ENCODE results near the gene LRRC4C.
"Not testable (repeated sequence)": the region's sequence is repeated elsewhere in the genome, so short reads cannot be mapped to it uniquely, and the experiment has no call there.

Gene LRRC4C

GRCh38 chr11:40522080-40522479 lies 937.4 kb downstream of the LRRC4C start:
- H3K4me2 ChIP-seq (ENCODE audit: insufficient read depth, low read length, poor library complexity, severe bottlenecking); H2AK5ac ChIP-seq (ENCODE audit: low read depth, low read length); H3K14ac ChIP-seq (ENCODE audit: low read length); H3K23ac ChIP-seq (ENCODE audit: low read depth, low read length, poor library complexity); H2BK5ac ChIP-seq (ENCODE audit: low read length); H2AFZ ChIP-seq (ENCODE audit: low read length); H3K9ac ChIP-seq (ENCODE audit: low read depth, low read length, poor library complexity); H3K4ac ChIP-seq (ENCODE audit: low read length); H3K4me1 ChIP-seq (ENCODE audit: control insufficient read depth in 2 of 2, insufficient read depth in 1 of 2, low read depth in 1 of 2, low read length in 2 of 2); H2BK12ac ChIP-seq (ENCODE audit: low read length); H3K9me3 ChIP-seq (replicated peaks in 1 of 2; ENCODE audit: control insufficient read depth in 2 of 2, insufficient read depth in 1 of 2, low read depth in 1 of 2, low read length in 2 of 2); H3K4me3 ChIP-seq (ENCODE audit: low read length in 2 of 2); H2BK15ac ChIP-seq (ENCODE audit: low read length); H4K8ac ChIP-seq (ENCODE audit: low read depth, low read length); H4K91ac ChIP-seq (ENCODE audit: low read depth, low read length, poor library complexity); H2BK120ac ChIP-seq (ENCODE audit: low read depth, low read length); H3K18ac ChIP-seq (ENCODE audit: low read length); DNase-seq (ENCODE audit: low spot score); H3K27me3 ChIP-seq (ENCODE audit: control insufficient read depth in 3 of 3, insufficient read depth in 3 of 3, low read depth in 1 of 3, low read length in 3 of 3); H3K79me1 ChIP-seq (ENCODE audit: low read depth, low read length); H3K27ac ChIP-seq (replicated peaks; ENCODE audit: low read length); H3K36me3 ChIP-seq (replicated peaks in 1 of 2; ENCODE audit: control insufficient read depth in 2 of 2, insufficient read depth in 2 of 2, low read length in 2 of 2): not testable (repeated sequence)
- no CpG with 5 or more reads among the region's 6 CpGs for WGBS, 2 donors (ENCODE audit: extremely low coverage in 2 of 2, insufficient read length in 2 of 2, insufficient replicate concordance in 1 of 2)

DNA sequence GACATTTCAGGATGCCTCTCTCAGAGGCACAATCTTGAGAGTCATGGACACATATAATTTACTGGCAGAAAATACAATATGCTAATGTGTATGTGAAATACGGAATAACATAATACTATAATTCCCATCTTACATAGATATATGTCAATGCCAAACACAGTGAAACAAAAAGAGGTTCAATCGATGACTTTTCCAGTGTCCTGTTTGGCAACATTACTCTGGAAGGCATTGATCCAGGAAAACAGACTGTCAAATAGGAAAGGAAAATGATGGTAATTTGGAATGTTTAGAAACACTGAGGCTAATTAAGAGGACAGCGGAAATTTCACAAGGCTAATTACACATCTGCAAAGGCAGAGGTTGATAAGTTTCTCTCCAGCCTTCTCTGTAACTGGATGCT lies 942.3 kb downstream of the LRRC4C start:
- Histone ChIP-seq H2AFZ (ENCODE audit: low read length) (no peak overlapping the region), H4K91ac (ENCODE audit: low read depth, low read length, poor library complexity) (no peak overlapping the region), H4K8ac (ENCODE audit: low read depth, low read length) (no peak overlapping the region), H3K4me1 (ENCODE audit: control insufficient read depth in 2 of 2, insufficient read depth in 1 of 2, low read depth in 1 of 2, low read length in 2 of 2) (no peaks in the 10 kb centered on the region), H3K27me3 (ENCODE audit: control insufficient read depth in 3 of 3, insufficient read depth in 3 of 3, low read depth in 1 of 3, low read length in 3 of 3) (no peaks in the 10 kb centered on the region), H3K27ac (replicated peaks; ENCODE audit: low read length) (no peak overlapping the region), H3K9ac (ENCODE audit: low read depth, low read length, poor library complexity) (no peak overlapping the region), H3K79me1 (ENCODE audit: low read depth, low read length) (no peaks in the 10 kb centered on the region), H2BK15ac (ENCODE audit: low read length) (no peak overlapping the region), H2BK120ac (ENCODE audit: low read depth, low read length) (no peak overlapping the region), H2BK5ac (ENCODE audit: low read length) (no peak overlapping the region), H3K4me2 (ENCODE audit: insufficient read depth, low read length, poor library complexity, severe bottlenecking) (no peak overlapping the region), H3K9me3 (replicated peaks in 1 of 2; ENCODE audit: control insufficient read depth in 2 of 2, insufficient read depth in 1 of 2, low read depth in 1 of 2, low read length in 2 of 2) (no peaks in the 10 kb centered on the region), H2BK12ac (ENCODE audit: low read length) (no peak overlapping the region), H3K4ac (ENCODE audit: low read length) (no peak overlapping the region), H2AK5ac (ENCODE audit: low read depth, low read length) (no peak overlapping the region), H3K18ac (ENCODE audit: low read length) (no peak overlapping the region), H3K36me3 (replicated peaks in 1 of 2; ENCODE audit: control insufficient read depth in 2 of 2, insufficient read depth in 2 of 2, low read length in 2 of 2) (no peaks in the 10 kb centered on the region), H3K14ac (ENCODE audit: low read length) (no peak overlapping the region), H3K4me3 (ENCODE audit: low read length in 2 of 2) (no peak overlapping the region), H3K23ac (ENCODE audit: low read depth, low read length, poor library complexity) (no peak overlapping the region)
- no peak for DNase-seq (ENCODE audit: low spot score)
- WGBS, 2 donors (ENCODE audit: extremely low coverage in 2 of 2, insufficient read length in 2 of 2, insufficient replicate concordance in 1 of 2) = no CpG with 5 or more reads among the region's 3 CpGs

DNA sequence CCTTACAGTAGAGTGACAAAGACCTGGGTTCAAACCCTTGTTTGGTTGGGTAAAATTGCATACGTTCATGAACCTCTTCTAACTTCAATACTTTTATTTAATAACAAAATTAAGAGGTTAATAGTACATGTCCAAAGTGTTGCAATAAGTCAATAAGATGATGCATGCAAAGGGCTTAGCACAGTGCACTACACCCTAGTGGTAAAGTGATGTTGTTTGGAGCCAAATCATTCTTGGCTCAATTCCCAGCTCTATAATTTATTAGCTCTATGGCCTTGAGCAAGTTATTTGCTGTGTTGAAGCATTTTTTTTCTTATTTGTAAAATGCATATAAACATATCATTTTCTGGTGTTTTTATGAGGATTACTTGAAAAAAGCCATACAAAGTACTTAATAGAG lies 945.3 kb downstream of the LRRC4C start:
- Histone ChIP-seq H2AK5ac (ENCODE audit: low read depth, low read length) (no peak overlapping the region), H3K9ac (ENCODE audit: low read depth, low read length, poor library complexity) (no peak overlapping the region), H4K8ac (ENCODE audit: low read depth, low read length) (no peak overlapping the region), H3K18ac (ENCODE audit: low read length) (no peak overlapping the region), H3K4me2 (ENCODE audit: insufficient read depth, low read length, poor library complexity, severe bottlenecking) (no peak overlapping the region), H3K9me3 (replicated peaks in 1 of 2; ENCODE audit: control insufficient read depth in 2 of 2, insufficient read depth in 1 of 2, low read depth in 1 of 2, low read length in 2 of 2) (no peaks in the 10 kb centered on the region), H3K36me3 (replicated peaks in 1 of 2; ENCODE audit: control insufficient read depth in 2 of 2, insufficient read depth in 2 of 2, low read length in 2 of 2) (no peaks in the 10 kb centered on the region), H4K91ac (ENCODE audit: low read depth, low read length, poor library complexity) (no peak overlapping the region), H2BK120ac (ENCODE audit: low read depth, low read length) (no peak overlapping the region), H2AFZ (ENCODE audit: low read length) (no peak overlapping the region), H3K14ac (ENCODE audit: low read length) (no peak overlapping the region), H3K4me1 (ENCODE audit: control insufficient read depth in 2 of 2, insufficient read depth in 1 of 2, low read depth in 1 of 2, low read length in 2 of 2) (no peaks in the 10 kb centered on the region), H2BK15ac (ENCODE audit: low read length) (no peak overlapping the region), H3K79me1 (ENCODE audit: low read depth, low read length) (no peaks in the 10 kb centered on the region), H3K27me3 (ENCODE audit: control insufficient read depth in 3 of 3, insufficient read depth in 3 of 3, low read depth in 1 of 3, low read length in 3 of 3) (no peaks in the 10 kb centered on the region), H3K23ac (ENCODE audit: low read depth, low read length, poor library complexity) (no peak overlapping the region), H3K4ac (ENCODE audit: low read length) (no peak overlapping the region), H3K4me3 (ENCODE audit: low read length in 2 of 2) (no peak overlapping the region), H2BK5ac (ENCODE audit: low read length) (no peak overlapping the region), H3K27ac (replicated peaks; ENCODE audit: low read length) (no peak overlapping the region), H2BK12ac (ENCODE audit: low read length) (no peak overlapping the region)
- WGBS, 2 donors (ENCODE audit: extremely low coverage in 2 of 2, insufficient read length in 2 of 2, insufficient replicate concordance in 1 of 2) = no CpG with 5 or more reads among the region's 1 CpG
- no peak for DNase-seq (ENCODE audit: low spot score)

GRCh38 chr11:40513281-40513680 lies 946.2 kb downstream of the LRRC4C start:
- no peaks in the 10 kb centered on the region for H3K27me3 ChIP-seq (ENCODE audit: control insufficient read depth in 3 of 3, insufficient read depth in 3 of 3, low read depth in 1 of 3, low read length in 3 of 3)
- peak; percentile 5 for DNase-seq (ENCODE audit: low spot score)
- H4K91ac ChIP-seq (ENCODE audit: low read depth, low read length, poor library complexity) = no peak overlapping the region
- no peak overlapping the region for H3K18ac ChIP-seq (ENCODE audit: low read length)
- no peak overlapping the region for H2AK5ac ChIP-seq (ENCODE audit: low read depth, low read length)
- H3K9me3 ChIP-seq (replicated peaks in 1 of 2; ENCODE audit: control insufficient read depth in 2 of 2, insufficient read depth in 1 of 2, low read depth in 1 of 2, low read length in 2 of 2) = no peaks in the 10 kb centered on the region
- no peak overlapping the region for H3K4me3 ChIP-seq (ENCODE audit: low read length in 2 of 2)
- peak overlapping the region; percentile 45 for H2AFZ ChIP-seq (ENCODE audit: low read length)
- H3K4me1 ChIP-seq (ENCODE audit: control insufficient read depth in 2 of 2, insufficient read depth in 1 of 2, low read depth in 1 of 2, low read length in 2 of 2) = no peaks in the 10 kb centered on the region
- H3K14ac ChIP-seq (ENCODE audit: low read length) = peak overlapping the region; percentile 38
- no peaks in the 10 kb centered on the region for H3K79me1 ChIP-seq (ENCODE audit: low read depth, low read length)
- no peak overlapping the region for H3K9ac ChIP-seq (ENCODE audit: low read depth, low read length, poor library complexity)
- no peak overlapping the region for H2BK15ac ChIP-seq (ENCODE audit: low read length)
- H3K27ac ChIP-seq (replicated peaks; ENCODE audit: low read length) = no peak overlapping the region
- no peak overlapping the region for H3K4ac ChIP-seq (ENCODE audit: low read length)
- H2BK120ac ChIP-seq (ENCODE audit: low read depth, low read length) = no peak overlapping the region
- H3K23ac ChIP-seq (ENCODE audit: low read depth, low read length, poor library complexity) = no peak overlapping the region
- H3K4me2 ChIP-seq (ENCODE audit: insufficient read depth, low read length, poor library complexity, severe bottlenecking) = no peak overlapping the region
- H2BK12ac ChIP-seq (ENCODE audit: low read length) = no peak overlapping the region
- no peak overlapping the region for H4K8ac ChIP-seq (ENCODE audit: low read depth, low read length)
- no peak overlapping the region for H2BK5ac ChIP-seq (ENCODE audit: low read length)
- no peaks in the 10 kb centered on the region for H3K36me3 ChIP-seq (replicated peaks in 1 of 2; ENCODE audit: control insufficient read depth in 2 of 2, insufficient read depth in 2 of 2, low read length in 2 of 2)
